ENCODE results near the gene UBTD2.

GRCh38 chr5:172180936-172181335 is 102.6 kb downstream of the UBTD2 start:
- TF ChIP-seq POLR2A (IDR thresholded peaks at IDR 0.05), result no peak
- TF ChIP-seq CTCF (IDR thresholded peaks at IDR 0.05), result no peak
